ENCODE results near the gene PHYKPL. TPM values are rescaled to one million over a fixed set of nuclear protein-coding genes. Genes with fewer than 3 reads are reported as not detected.

Gene PHYKPL
- total and polyA plus RNA-seq, 7 donors: 22.3 to 51.6 (median 43.4) TPM

DNA sequence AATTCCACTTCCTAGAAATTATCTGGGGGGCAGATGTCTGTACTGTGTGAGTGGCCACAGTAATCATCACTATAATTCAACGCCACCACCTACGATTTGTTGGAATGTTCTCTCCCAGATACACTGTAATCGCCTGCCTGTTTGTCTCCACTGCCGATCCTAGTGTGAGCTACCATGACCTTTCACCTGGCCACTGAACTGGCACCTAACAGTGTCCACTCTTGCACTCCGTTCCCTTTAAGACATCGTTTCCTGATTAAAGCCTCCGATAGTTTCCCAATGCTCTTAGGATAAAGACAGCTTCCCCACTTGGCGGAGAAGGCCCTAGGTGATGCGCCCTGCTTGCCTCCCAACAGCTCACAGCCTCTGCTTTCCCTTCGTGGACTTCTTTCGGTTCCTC is 4.0 kb downstream of the PHYKPL start:
- ATAC-seq (no peak), DNase-seq (peak in 1 of 2 donors; percentile 14)
- Histone ChIP-seq H3K27me3 (ENCODE audit: insufficient read depth in 3 of 3, low read length in 2 of 3) (no peaks in the 10 kb centered on the region), H3K4me1 (peaks cover 39% of the 10 kb centered on the region), H3K9me3 (no peaks in the 10 kb centered on the region), H3K36me3 (ENCODE audit: insufficient read depth in 1 of 2, low read depth in 1 of 2) (peaks cover 11 to 67% of the 10 kb centered on the region in 2 donors), H3K27ac (peak overlapping the region; percentile 46), H3K4me3 (no peak overlapping the region)
- TF ChIP-seq, protein P1, sequence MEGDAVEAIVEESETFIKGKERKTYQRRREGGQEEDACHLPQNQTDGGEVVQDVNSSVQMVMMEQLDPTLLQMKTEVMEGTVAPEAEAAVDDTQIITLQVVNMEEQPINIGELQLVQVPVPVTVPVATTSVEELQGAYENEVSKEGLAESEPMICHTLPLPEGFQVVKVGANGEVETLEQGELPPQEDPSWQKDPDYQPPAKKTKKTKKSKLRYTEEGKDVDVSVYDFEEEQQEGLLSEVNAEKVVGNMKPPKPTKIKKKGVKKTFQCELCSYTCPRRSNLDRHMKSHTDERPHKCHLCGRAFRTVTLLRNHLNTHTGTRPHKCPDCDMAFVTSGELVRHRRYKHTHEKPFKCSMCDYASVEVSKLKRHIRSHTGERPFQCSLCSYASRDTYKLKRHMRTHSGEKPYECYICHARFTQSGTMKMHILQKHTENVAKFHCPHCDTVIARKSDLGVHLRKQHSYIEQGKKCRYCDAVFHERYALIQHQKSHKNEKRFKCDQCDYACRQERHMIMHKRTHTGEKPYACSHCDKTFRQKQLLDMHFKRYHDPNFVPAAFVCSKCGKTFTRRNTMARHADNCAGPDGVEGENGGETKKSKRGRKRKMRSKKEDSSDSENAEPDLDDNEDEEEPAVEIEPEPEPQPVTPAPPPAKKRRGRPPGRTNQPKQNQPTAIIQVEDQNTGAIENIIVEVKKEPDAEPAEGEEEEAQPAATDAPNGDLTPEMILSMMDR (IDR thresholded peaks at IDR 0.05): no peak
- intact Hi-C loops (cut with DNase I): no loop called here
- 91 to 94% (median 94%) methylated on average over 11 of the region's 11 CpGs for WGBS, 3 donors

DNA sequence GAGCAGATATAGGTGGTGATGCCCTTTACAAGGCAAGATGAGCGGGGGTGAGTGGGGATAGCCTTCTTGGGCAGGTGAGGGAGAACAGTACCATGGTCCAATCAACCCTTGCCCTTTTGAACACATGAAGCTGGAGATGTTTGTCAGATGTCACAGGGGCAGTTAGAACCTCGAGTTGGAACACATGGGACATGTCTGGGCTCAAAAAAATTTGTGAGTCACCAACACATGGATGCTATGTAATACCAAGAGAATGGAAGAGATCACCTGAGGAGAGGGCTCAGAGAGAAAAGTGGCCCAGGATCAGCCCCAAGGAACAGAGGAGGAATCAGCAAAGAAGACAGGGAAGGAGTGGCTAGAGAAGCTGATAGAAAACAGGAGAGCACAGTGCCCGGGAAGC is 4.7 kb downstream of the PHYKPL start:
- intact Hi-C loops (cut with DNase I): no loop called here
- ATAC-seq: peak in 3 of 4 donors; percentile 4 to 34 (median 26)

DNA sequence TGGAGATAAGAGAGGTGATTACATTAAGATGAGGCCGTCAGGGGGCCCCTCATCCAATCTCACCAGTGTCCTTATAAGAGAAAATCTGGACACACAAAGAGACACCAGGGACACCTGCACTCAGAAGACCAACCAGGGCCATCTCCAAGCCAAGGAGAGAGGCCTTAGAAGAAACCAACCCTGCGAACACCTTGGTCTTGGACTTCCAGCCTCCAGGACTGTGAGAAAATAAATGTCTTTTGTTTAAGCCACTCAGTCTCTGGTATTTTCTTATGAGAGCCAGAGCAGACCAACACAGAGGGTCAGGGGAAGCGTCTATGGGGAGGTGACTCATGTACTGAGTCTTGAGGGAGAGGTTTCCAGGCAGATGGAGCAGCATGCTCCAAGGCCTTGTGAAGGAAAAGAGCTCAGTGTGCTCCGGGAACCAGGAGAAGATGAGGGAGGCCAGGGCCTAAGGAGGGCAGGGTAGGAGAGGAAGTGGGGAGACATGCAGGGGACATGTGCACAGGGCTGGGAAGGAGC is 5.4 kb downstream of the PHYKPL start:
- peaks cover 11 to 80% of the 10 kb centered on the region in 2 donors for H3K36me3 ChIP-seq (ENCODE audit: insufficient read depth in 1 of 2, low read depth in 1 of 2)
- DNase-seq (peak; percentile 1 to 19), ATAC-seq (no peak)
- WGBS, 3 donors: 94 to 100% (median 94%) methylated on average over 4 of the region's 4 CpGs
- H3K4me3 ChIP-seq: no peak overlapping the region
- no peaks in the 10 kb centered on the region for H3K9me3 ChIP-seq
- H3K27me3 ChIP-seq (ENCODE audit: insufficient read depth in 3 of 3, low read length in 2 of 3): no peaks in the 10 kb centered on the region
- TF ChIP-seq, protein P1 (IDR thresholded peaks at IDR 0.05): no peak
- peak overlapping the region; percentile 39 for H3K27ac ChIP-seq
- peaks cover 32% of the 10 kb centered on the region for H3K4me1 ChIP-seq
- intact Hi-C loops (cut with DNase I): no loop called here

More for the DNA sequence above, 4.7 kb downstream of the PHYKPL start:
- Histone ChIP-seq H3K36me3 (ENCODE audit: insufficient read depth in 1 of 2, low read depth in 1 of 2) (peaks cover 11 to 73% of the 10 kb centered on the region in 2 donors), H3K9me3 (no peaks in the 10 kb centered on the region), H3K27me3 (ENCODE audit: insufficient read depth in 3 of 3, low read length in 2 of 3) (no peaks in the 10 kb centered on the region), H3K27ac (peak overlapping the region; percentile 46), H3K4me1 (peaks cover 35% of the 10 kb centered on the region), H3K4me3 (no peak overlapping the region)
- peak in 1 of 2 donors; percentile 26 for DNase-seq
- 77 to 82% (median 80%) methylated on average over 3 of the region's 3 CpGs for WGBS, 3 donors
- TF ChIP-seq, protein P1 (IDR thresholded peaks at IDR 0.05): no peak

DNA sequence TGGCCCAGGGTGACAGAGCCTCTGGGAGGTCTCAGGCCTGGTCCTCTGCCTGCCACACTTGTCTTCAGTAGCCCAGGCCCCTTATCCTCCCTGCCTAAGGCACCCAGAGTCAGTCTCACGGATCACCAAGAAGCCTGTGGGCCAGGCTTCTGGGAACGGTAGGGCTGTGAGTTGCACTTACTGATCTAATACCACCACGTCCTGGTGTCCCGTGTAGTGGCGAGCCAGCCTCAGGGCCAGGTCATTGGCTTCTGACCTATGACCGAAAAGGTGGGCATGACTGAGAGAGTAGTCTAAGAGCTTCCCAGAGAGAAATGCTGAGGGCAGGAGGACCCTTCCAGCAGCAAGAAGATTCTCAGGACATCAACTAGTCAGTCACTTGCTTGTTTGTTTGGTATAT is 7.4 kb downstream of the PHYKPL start:
- Histone ChIP-seq H3K36me3 (ENCODE audit: insufficient read depth in 1 of 2, low read depth in 1 of 2) (peaks cover 11 to 96% of the 10 kb centered on the region in 2 donors), H3K4me1 (peaks cover 21% of the 10 kb centered on the region), H3K9me3 (no peaks in the 10 kb centered on the region), H3K27ac (no peak overlapping the region), H3K27me3 (ENCODE audit: insufficient read depth in 3 of 3, low read length in 2 of 3) (no peaks in the 10 kb centered on the region), H3K4me3 (no peak overlapping the region)
- TF ChIP-seq, protein P1 (IDR thresholded peaks at IDR 0.05): no peak
- ATAC-seq (no peak), DNase-seq (peak; percentile 8 to 26)
- WGBS, 3 donors: 85 to 89% (median 87%) methylated on average over 6 of the region's 6 CpGs
- intact Hi-C loops (cut with DNase I): no loop called here

DNA sequence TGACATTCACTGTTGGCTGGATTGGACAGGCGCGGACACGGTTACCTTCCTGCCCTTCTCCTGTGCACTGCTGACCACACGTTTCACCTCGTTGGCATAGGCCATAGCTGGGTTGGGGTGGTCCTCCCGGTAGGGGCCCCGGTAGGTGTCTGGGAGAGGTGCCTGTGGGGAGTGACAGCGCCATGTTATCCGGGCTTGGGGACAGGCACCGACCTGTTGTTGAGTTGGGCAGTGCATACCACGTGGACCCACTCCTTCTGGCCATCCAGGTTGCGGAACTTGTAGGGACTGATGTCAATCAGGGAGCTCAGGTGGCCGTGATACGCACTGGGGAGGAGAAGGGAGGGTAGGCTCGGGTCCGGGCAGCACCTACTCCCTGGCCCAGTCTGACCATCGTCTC is 8.2 kb downstream of the PHYKPL start:
- no peaks in the 10 kb centered on the region for H3K27me3 ChIP-seq (ENCODE audit: insufficient read depth in 3 of 3, low read length in 2 of 3)
- no peak overlapping the region for H3K27ac ChIP-seq
- TF ChIP-seq, protein P1 (IDR thresholded peaks at IDR 0.05): no peak
- DNase-seq (peak; percentile 14 to 30), ATAC-seq (no peak)
- 88 to 91% (median 89%) methylated on average over 17 of the region's 17 CpGs for WGBS, 3 donors
- H3K36me3 ChIP-seq (ENCODE audit: insufficient read depth in 1 of 2, low read depth in 1 of 2): peaks cover 11 to 90% of the 10 kb centered on the region in 2 donors
- H3K4me1 ChIP-seq: peaks cover 14% of the 10 kb centered on the region
- intact Hi-C loops (cut with DNase I): no loop called here
- H3K9me3 ChIP-seq: no peaks in the 10 kb centered on the region
- no peak overlapping the region for H3K4me3 ChIP-seq

Data from psoas muscle (tissue), 8 donors.